T-helper 17 cell (primary cell): Measurements from ENCODE around the gene PEDS1. TPM values are rescaled to one million over a fixed set of nuclear protein-coding genes. Genes with fewer than 3 reads are reported as not detected.
A peak's percentile ranks its signal among the peaks of the same experiment; 100 is the strongest.
"Not testable (repeated sequence)": the region's sequence is repeated elsewhere in the genome, so short reads cannot be mapped to it uniquely, and the experiment has no call there.

Source experiments
- ATAC-seq: fragments of 150-1000 bp; cut with Tn5 transposase; 2 replicates; pipeline ENCODE4 v1.10.0; 2021; ENCODE audit warnings: mild to moderate bottlenecking, moderate library complexity
- DNase-seq, 3 donors: peaks; one replicate each; pipeline versions ENCODE4 v3.0.0 to v3.0.0-alpha.2; 2020 to 2021
- H3K9me3 ChIP-seq: one replicate; pipeline ENCODE4 v1.7.0; 2013; ENCODE audit warnings: low read length, mild to moderate bottlenecking; ENCODE audit not compliant: control insufficient read depth, poor library complexity, severe bottlenecking
- H3K27ac Mint-ChIP-seq: one replicate; pipeline ENCODE4 v1.8.0; 2022; ENCODE audit warnings: mild to moderate bottlenecking, moderate library complexity, mixed read lengths
- H3K27me3 Mint-ChIP-seq: one replicate; pipeline ENCODE4 v1.8.0; 2022; ENCODE audit warnings: mixed read lengths
- H3K36me3 Mint-ChIP-seq: one replicate; pipeline ENCODE4 v1.8.0; 2022; ENCODE audit warnings: low read depth, mixed read lengths
- H3K4me1 Mint-ChIP-seq: one replicate; pipeline ENCODE4 v1.8.0; 2022; ENCODE audit warnings: mild to moderate bottlenecking, mixed read lengths
- H3K4me3 Mint-ChIP-seq: one replicate; pipeline ENCODE4 v1.8.0; 2022; ENCODE audit warnings: mild to moderate bottlenecking, moderate library complexity, mixed read lengths
- total RNA-seq, 4 donors: library from RNA in 2 of 4; stranded (reverse) in 2 of 4; gene quantifications; one replicate each; pipeline ENCODE4 v1.2.3 and lab custom pipeline; 2022 to 2026

The PEDS1 gene
- total RNA-seq, 2 donors from 2014 or later = 14.3 to 22.6 TPM

DNA sequence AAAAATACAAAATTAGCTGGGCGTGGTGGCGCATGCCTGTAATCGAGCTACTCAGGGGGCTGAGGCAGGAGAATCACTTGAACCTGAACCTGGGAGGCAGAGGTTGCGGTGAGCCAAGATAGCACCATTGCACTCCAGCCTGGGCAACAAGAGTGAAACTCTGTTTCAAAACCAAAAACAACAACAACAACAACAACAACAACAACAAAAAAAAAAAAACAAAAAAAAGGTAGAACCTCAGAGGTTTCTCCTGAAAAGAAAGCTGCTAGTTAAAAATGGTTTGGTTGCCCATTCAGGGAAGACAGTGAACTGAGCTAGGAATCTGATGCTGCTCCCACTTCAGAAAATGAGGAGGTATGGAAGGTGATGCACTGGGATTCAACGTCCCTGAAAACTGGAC is 46.9 kb downstream of the PEDS1 start:
- H3K4me3 Mint-ChIP-seq, ATAC-seq, DNase-seq, H3K27me3 Mint-ChIP-seq, H3K9me3 ChIP-seq: not testable (repeated sequence)
- peaks cover 10% of the 10 kb centered on the region for H3K36me3 Mint-ChIP-seq
- H3K27ac Mint-ChIP-seq = peak overlapping the region; percentile 43
- peaks cover 63% of the 10 kb centered on the region for H3K4me1 Mint-ChIP-seq

Other genes starting within 250 kb of the PEDS1 start
- 10 to 100 TPM; 23.5 to 24.9 TPM for gene SPATA2, start 238.2 kb downstream of the PEDS1 start, total RNA-seq
- 100 to 1,000 TPM; 104 to 111 TPM for gene RNF114, start 217.3 kb downstream of the PEDS1 start, total RNA-seq
- 1 to 10 TPM; 2.2 to 3.3 TPM for gene SNAI1, start 170.7 kb downstream of the PEDS1 start, total RNA-seq
- gene UBE2V1, start 40.6 kb downstream of the PEDS1 start, total RNA-seq = 100 to 1,000 TPM; 124 to 151 TPM
- gene CEBPB, start 37.1 kb upstream of the PEDS1 start, total RNA-seq = 10 to 100 TPM; 18.1 to 32.8 TPM